ENCODE data around the gene VSTM1. TPM values are rescaled to one million over a fixed set of nuclear protein-coding genes. Genes with fewer than 3 reads are reported as not detected.
A peak's percentile ranks its signal among the peaks of the same experiment; 100 is the strongest.

VSTM1 gene
- total RNA-seq, 1 experiment from 2014 or later = not detected

DNA sequence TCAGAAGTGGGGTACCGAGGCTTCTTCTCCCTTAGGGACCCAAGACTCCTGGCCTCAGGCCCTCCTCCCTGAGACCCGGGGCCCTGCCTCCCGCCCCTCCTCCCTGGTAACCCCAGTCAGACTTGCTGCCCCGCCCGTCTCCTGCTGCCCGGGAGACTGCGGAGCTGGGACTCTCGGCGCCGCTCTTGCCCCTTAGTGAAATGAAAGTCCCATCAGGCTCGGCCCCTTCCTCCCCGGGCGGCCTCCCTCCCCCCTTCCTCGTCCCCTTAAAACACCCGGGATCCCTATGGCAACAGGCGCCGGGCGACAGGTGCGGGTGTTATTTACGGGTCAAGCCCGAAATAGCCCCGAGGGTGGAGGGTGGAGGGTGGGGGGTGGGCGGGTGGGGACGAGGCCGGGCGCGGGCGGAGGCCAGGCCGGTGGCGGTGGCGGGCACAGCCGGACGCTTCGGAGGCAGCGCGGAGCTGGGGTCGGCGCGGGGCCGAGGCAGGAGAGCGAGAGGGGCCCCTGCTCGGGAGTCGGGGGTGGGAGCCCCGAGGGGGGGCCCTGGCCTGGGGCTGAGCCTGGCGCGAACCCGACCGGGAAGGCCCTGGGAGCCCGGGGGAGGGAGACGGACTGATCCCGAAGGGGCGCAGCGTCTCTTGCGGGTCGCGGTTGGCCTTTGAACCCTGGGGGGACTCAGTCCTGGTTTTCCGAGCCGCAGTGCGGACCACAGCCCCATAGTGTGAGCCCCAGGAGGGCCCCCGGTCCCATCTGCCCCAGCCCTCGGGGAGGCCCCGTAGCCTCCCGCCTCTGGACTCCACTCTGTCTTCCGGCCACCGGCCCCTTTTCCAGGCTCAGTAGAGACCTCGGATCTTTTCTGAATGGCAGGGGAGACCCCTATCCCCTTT lies 72.2 kb downstream of the VSTM1 start, which contains the start of gene CACNG6:
Gene CACNG6, plus strand, starts transcription at position 414 of the 890 bp plus-strand sequence. CDS start 1,241 bp downstream, outside the sequence.
- no CpG with 5 or more reads among the region's 66 CpGs for WGBS (ENCODE audit: extremely low coverage, insufficient read length, low lambda C conversion rate)
- H3K18ac ChIP-seq (ENCODE audit: insufficient read length, low read depth, low read length) = peak within 1 kb of the TSS; percentile 33
- no peak within 1 kb of the TSS for H2BK5ac ChIP-seq (ENCODE audit: insufficient read length, low read length)
- no peaks in the 10 kb centered on the region for H4K20me1 ChIP-seq (ENCODE audit: control insufficient read depth, insufficient read depth, insufficient read length)
- H3K9me3 ChIP-seq (ENCODE audit: control insufficient read depth, low read depth, low read length) = no peaks in the 10 kb centered on the region
- H2BK12ac ChIP-seq (ENCODE audit: insufficient read length, low read depth, low read length) = no peak within 1 kb of the TSS
- no peak within 1 kb of the TSS; the same call in 1 of the 2 replicates for H3K4ac ChIP-seq (ENCODE audit: low read depth, low read length)
- H3K23ac ChIP-seq (ENCODE audit: insufficient read length, low read depth, low read length) = no peak within 1 kb of the TSS
- no peak within 1 kb of the TSS for H3T11ph ChIP-seq (ENCODE audit: low read length)
- Mint-ChIP-seq H3K4me1 (peaks cover 4 to 19% of the 10 kb centered on the region in 2 experiments), H3K27ac (no peak within 1 kb of the TSS), H3K27me3 (ENCODE audit: low read depth) (peaks cover 46% of the 10 kb centered on the region), H3K9me3 (no peaks in the 10 kb centered on the region; a peak in 1 of 5 replicates), H3K36me3 (ENCODE audit: insufficient read depth in 1 of 3, low read depth in 3 of 3) (no peaks in the 10 kb centered on the region; a peak in 1 of 7 replicates), H3K4me3 (peak within 1 kb of the TSS; percentile 64 to 73)
- H3K56ac ChIP-seq (ENCODE audit: insufficient read length, low read depth, low read length) = no peak within 1 kb of the TSS
- no peak within 1 kb of the TSS for H4K8ac ChIP-seq (replicated peaks; ENCODE audit: insufficient read length, low read depth, low read length)
- H2BK20ac ChIP-seq (ENCODE audit: low read depth, low read length, poor library complexity, severe bottlenecking) = no peak within 1 kb of the TSS
- no peak within 1 kb of the TSS for H4K91ac ChIP-seq (ENCODE audit: insufficient read length, low read depth, low read length)
- peak within 1 kb of the TSS; percentile 75; the same call in 1 of the 2 replicates for H3K14ac ChIP-seq (ENCODE audit: insufficient read depth, low read length)
- peaks cover 5% of the 10 kb centered on the region for H3K23me2 ChIP-seq (ENCODE audit: insufficient read length, low read depth, low read length, poor library complexity, severe bottlenecking)
- TF ChIP-seq, protein P1, sequence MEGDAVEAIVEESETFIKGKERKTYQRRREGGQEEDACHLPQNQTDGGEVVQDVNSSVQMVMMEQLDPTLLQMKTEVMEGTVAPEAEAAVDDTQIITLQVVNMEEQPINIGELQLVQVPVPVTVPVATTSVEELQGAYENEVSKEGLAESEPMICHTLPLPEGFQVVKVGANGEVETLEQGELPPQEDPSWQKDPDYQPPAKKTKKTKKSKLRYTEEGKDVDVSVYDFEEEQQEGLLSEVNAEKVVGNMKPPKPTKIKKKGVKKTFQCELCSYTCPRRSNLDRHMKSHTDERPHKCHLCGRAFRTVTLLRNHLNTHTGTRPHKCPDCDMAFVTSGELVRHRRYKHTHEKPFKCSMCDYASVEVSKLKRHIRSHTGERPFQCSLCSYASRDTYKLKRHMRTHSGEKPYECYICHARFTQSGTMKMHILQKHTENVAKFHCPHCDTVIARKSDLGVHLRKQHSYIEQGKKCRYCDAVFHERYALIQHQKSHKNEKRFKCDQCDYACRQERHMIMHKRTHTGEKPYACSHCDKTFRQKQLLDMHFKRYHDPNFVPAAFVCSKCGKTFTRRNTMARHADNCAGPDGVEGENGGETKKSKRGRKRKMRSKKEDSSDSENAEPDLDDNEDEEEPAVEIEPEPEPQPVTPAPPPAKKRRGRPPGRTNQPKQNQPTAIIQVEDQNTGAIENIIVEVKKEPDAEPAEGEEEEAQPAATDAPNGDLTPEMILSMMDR (conservative IDR thresholded peaks at IDR 0.05) = no peak
- H3K27me3 ChIP-seq (ENCODE audit: insufficient read depth, low read length) = no peaks in the 10 kb centered on the region; the same call in 1 of the 2 replicates
- peak within 1 kb of the TSS; percentile 55 for H3K4me2 ChIP-seq (ENCODE audit: insufficient read depth, insufficient read length, low read length)
- no peak within 1 kb of the TSS for H3K27ac ChIP-seq (ENCODE audit: insufficient read length, low read depth, low read length)
- peak; percentile 74 for DNase-seq
- H3K4me1 ChIP-seq (ENCODE audit: insufficient read depth, low read length) = no peaks in the 10 kb centered on the region
- H3K79me2 ChIP-seq (ENCODE audit: insufficient read depth, low read length) = no peaks in the 10 kb centered on the region
- H3K9ac ChIP-seq (ENCODE audit: extremely low read depth, insufficient read length, low read length) = no peak within 1 kb of the TSS
- H2BK120ac ChIP-seq (ENCODE audit: low read depth, low read length, poor library complexity, severe bottlenecking) = no peak within 1 kb of the TSS
- no peaks in the 10 kb centered on the region for H3K79me1 ChIP-seq (ENCODE audit: insufficient read depth, low read depth, low read length, poor library complexity, severe bottlenecking)
- no peak within 1 kb of the TSS for H2AFZ ChIP-seq (ENCODE audit: low read length)
- H2BK15ac ChIP-seq (ENCODE audit: low read depth, low read length) = no peak within 1 kb of the TSS
- no peak within 1 kb of the TSS for H4K5ac ChIP-seq (ENCODE audit: insufficient read length, low read depth, low read length)
- H2AK5ac ChIP-seq (ENCODE audit: insufficient read length, low read length) = no peak within 1 kb of the TSS

Other genes starting within 250 kb of the VSTM1 start
- 3.6 and 4.0 TPM in 2 replicates for gene NLRP12, start 239.6 kb downstream of the VSTM1 start, total RNA-seq (2021)
- 116 and 123 TPM in 2 replicates for gene MYADM, start 196.0 kb downstream of the VSTM1 start, total RNA-seq (2021)
- 7.1 and 8.8 TPM in 2 replicates for gene PRKCG, start 181.7 kb downstream of the VSTM1 start, total RNA-seq (2021)
- 22.1 and 22.7 TPM in 2 replicates for gene CACNG7, start 154.6 kb downstream of the VSTM1 start, total RNA-seq (2021)
- gene CACNG8, start 101.0 kb downstream of the VSTM1 start, total RNA-seq (2021) = 6.0 and 7.1 TPM in 2 replicates
- gene CACNG6, start 72.3 kb downstream of the VSTM1 start, total RNA-seq (2021) = 1.6 and 2.0 TPM in 2 replicates
- not detected in 2 replicates for gene TARM1, start 17.5 kb upstream of the VSTM1 start, total RNA-seq (2021)
- gene OSCAR, start 36.9 kb upstream of the VSTM1 start, total RNA-seq (2021) = 0.24 and 0.53 TPM in 2 replicates
- 174 and 188 TPM in 2 replicates for gene NDUFA3, start 39.0 kb upstream of the VSTM1 start, total RNA-seq (2021)
- gene TFPT, start 51.8 kb upstream of the VSTM1 start, total RNA-seq (2021) = 26.6 and 28.2 TPM in 2 replicates
- 82.1 and 84.4 TPM in 2 replicates for gene PRPF31, start 51.9 kb upstream of the VSTM1 start, total RNA-seq (2021)
- 91.2 and 95.0 TPM in 2 replicates for gene CNOT3, start 73.9 kb upstream of the VSTM1 start, total RNA-seq (2021)
- 5.4 and 7.1 TPM in 2 replicates for gene LENG1, start 95.8 kb upstream of the VSTM1 start, total RNA-seq (2021)
- gene TMC4, start 109.3 kb upstream of the VSTM1 start, total RNA-seq (2021) = 12.2 and 12.7 TPM in 2 replicates
- 100 and 103 TPM in 2 replicates for gene MBOAT7, start 125.7 kb upstream of the VSTM1 start, total RNA-seq (2021)
- gene TSEN34, start 127.4 kb upstream of the VSTM1 start, total RNA-seq (2021) = 28.3 and 29.0 TPM in 2 replicates
- 1,674 and 1,679 TPM in 2 replicates for gene RPS9, start 137.0 kb upstream of the VSTM1 start, total RNA-seq (2021)
- not detected in 2 replicates for gene LILRB3, start 159.1 kb upstream of the VSTM1 start, total RNA-seq (2021)
- gene LILRA6, start 178.9 kb upstream of the VSTM1 start, total RNA-seq (2021) = not detected in 2 replicates
- gene LILRB5, start 193.4 kb upstream of the VSTM1 start, total RNA-seq (2021) = 0.09 TPM in 1 of 2 replicates, not detected in the other
- gene LILRB2, start 217.2 kb upstream of the VSTM1 start, total RNA-seq (2021) = not detected in 2 replicates
- gene LILRA5, start 249.3 kb upstream of the VSTM1 start, total RNA-seq (2021) = not detected in 2 replicates